SK-MEL-5 (cell line): ENCODE data around the gene CD6. TPM values are rescaled to one million over a fixed set of nuclear protein-coding genes. Genes with fewer than 3 reads are reported as not detected.

Experiments
- small RNA-seq, 2 experiments: library from RNA; depleted of rRNA; stranded (forward); fragments of <200 nt; gene quantifications; one replicate each; pipeline ENCODE3, GENCODE V24; 2014
- total RNA-seq: library from RNA; depleted of rRNA; stranded (reverse); fragments of >200 nt; shearing (Covaris generic); gene quantifications from 2 replicates; pipeline ENCODE4 v1.2.3, GENCODE V29; 2014; rRNA removed

CD6 gene
- total RNA-seq, 1 experiment from 2014 or later: not detected

Small RNA genes lying within 50 kb of the gene (small RNA-seq; reads per million reads assigned to genes)
- 0 reads per million in 2 experiments for gene RNU6-933P

Other genes starting within 250 kb of the CD6 start
- gene MS4A18, start 247.0 kb upstream of the CD6 start, total RNA-seq: not detected in 2 replicates
- not detected in 2 replicates for gene MS4A15, start 214.8 kb upstream of the CD6 start, total RNA-seq
- not detected in 2 replicates for gene MS4A10, start 186.3 kb upstream of the CD6 start, total RNA-seq
- 9.2 and 9.6 TPM in 2 replicates for gene CCDC86, start 129.6 kb upstream of the CD6 start, total RNA-seq
- gene PTGDR2, start 115.7 kb upstream of the CD6 start, total RNA-seq: not detected in 2 replicates
- not detected in 2 replicates for gene ZP1, start 104.1 kb upstream of the CD6 start, total RNA-seq
- 42.3 and 52.7 TPM in 2 replicates for gene PRPF19, start 65.1 kb upstream of the CD6 start, total RNA-seq
- 43.5 and 52.9 TPM in 2 replicates for gene TMEM109, start 57.5 kb upstream of the CD6 start, total RNA-seq
- gene TMEM132A, start 47.2 kb upstream of the CD6 start, total RNA-seq: 35.0 and 36.2 TPM in 2 replicates
- gene SLC15A3, start 19.5 kb upstream of the CD6 start, total RNA-seq: 0.75 and 1.1 TPM in 2 replicates
- gene CD5, start 130.8 kb downstream of the CD6 start, total RNA-seq: not detected in 2 replicates
- gene VPS37C, start 189.7 kb downstream of the CD6 start, total RNA-seq: 13.5 and 17.4 TPM in 2 replicates
- not detected in 2 replicates for gene PGA3, start 231.8 kb downstream of the CD6 start, total RNA-seq